Mesenchymal stem cell (in vitro differentiated cells and primary cell): ENCODE measurements around the gene INVS. TPM values are rescaled to one million over a fixed set of nuclear protein-coding genes. Genes with fewer than 3 reads are reported as not detected.

Source experiments
- DNase-seq: peaks from one replicate; pipeline ENCODE4 v3.0.0-alpha.2; 2013
- H2AFZ ChIP-seq: one replicate; pipeline ENCODE4 v1.6.1; 2013; ENCODE audit warnings: low read depth, mild to moderate bottlenecking, control low read depth, inconsistent platforms, low read length, moderate library complexity
- H2AK5ac ChIP-seq: 2 replicates; pipeline ENCODE4 v1.6.1; 2013; ENCODE audit warnings: low read length, moderate library complexity, mild to moderate bottlenecking, inconsistent platforms; ENCODE audit not compliant: severe bottlenecking
- H2BK120ac ChIP-seq: one replicate; pipeline ENCODE4 v1.6.1; 2013; ENCODE audit warnings: low read depth, mild to moderate bottlenecking, inconsistent platforms, low read length, moderate library complexity
- H2BK12ac ChIP-seq, 2 experiments: one replicate each; pipeline ENCODE4 v1.6.1; 2013; ENCODE audit warnings: inconsistent platforms in 2 of 2, low read length in 2 of 2, mild to moderate bottlenecking in 2 of 2, moderate library complexity in 2 of 2, control low read depth in 1 of 2
- H2BK15ac ChIP-seq: one replicate; pipeline ENCODE4 v1.6.1; 2013; ENCODE audit warnings: mild to moderate bottlenecking, low read depth, inconsistent platforms; ENCODE audit not compliant: poor library complexity, severe bottlenecking
- H2BK5ac ChIP-seq: 2 replicates; pipeline ENCODE4 v1.6.1; 2013; ENCODE audit warnings: low read depth, mild to moderate bottlenecking, low read length, control low read depth, inconsistent platforms; ENCODE audit not compliant: poor library complexity, severe bottlenecking
- H3K14ac ChIP-seq, 2 experiments: one replicate each; pipeline ENCODE4 v1.6.1; 2013; ENCODE audit warnings: inconsistent platforms in 2 of 2, low read length in 2 of 2, control low read depth in 1 of 2, mild to moderate bottlenecking in 1 of 2, moderate library complexity in 1 of 2
- H3K18ac ChIP-seq, 2 experiments: one replicate each; pipeline ENCODE4 v1.6.1; 2013; ENCODE audit warnings: inconsistent platforms in 2 of 2, low read length in 2 of 2, control low read depth in 1 of 2, low read depth in 1 of 2, mild to moderate bottlenecking in 1 of 2
- H3K23ac ChIP-seq, 2 experiments: one replicate each; pipeline ENCODE4 v1.6.1; 2013; ENCODE audit warnings: inconsistent platforms in 2 of 2, low read length in 2 of 2, mild to moderate bottlenecking in 2 of 2, moderate library complexity in 2 of 2, control low read depth in 1 of 2
- H3K27ac ChIP-seq: 2 replicates; pipeline ENCODE4 v1.5.1; 2013; ENCODE audit warnings: mild to moderate bottlenecking, moderate library complexity, low read length, control low read depth, inconsistent platforms; ENCODE audit not compliant: poor library complexity, severe bottlenecking
- H3K27me3 ChIP-seq, 2 experiments: 2 replicates each; pipeline versions ENCODE4 v1.6.1 to v1.7.0; 2013; ENCODE audit warnings: low read length in 2 of 2, mild to moderate bottlenecking in 2 of 2, moderate library complexity in 2 of 2, control low read depth in 1 of 2, inconsistent platforms in 1 of 2; ENCODE audit not compliant: control insufficient read depth in 1 of 2, insufficient read depth in 1 of 2
- H3K36me3 ChIP-seq, 2 experiments: 2 replicates each; pipeline versions ENCODE4 v1.6.1 to v1.7.0; 2013; ENCODE audit warnings: low read length in 2 of 2, control low read depth in 1 of 2, inconsistent platforms in 1 of 2, low read depth in 1 of 2, mild to moderate bottlenecking in 1 of 2; ENCODE audit not compliant: insufficient read depth in 2 of 2, control insufficient read depth in 1 of 2
- H3K4ac ChIP-seq, 2 experiments: one replicate each; pipeline ENCODE4 v1.6.1; 2013; ENCODE audit warnings: inconsistent platforms in 2 of 2, low read length in 2 of 2, mild to moderate bottlenecking in 2 of 2, moderate library complexity in 2 of 2, control low read depth in 1 of 2, low read depth in 1 of 2
- H3K4me1 ChIP-seq: 2 replicates; pipeline ENCODE4 v1.6.1; 2013; ENCODE audit warnings: low read depth, low read length, control low read depth; ENCODE audit not compliant: control insufficient read depth, insufficient read depth
- H3K4me2 ChIP-seq: 2 replicates; pipeline ENCODE4 v1.6.1; 2013; ENCODE audit warnings: low read length, mild to moderate bottlenecking, inconsistent platforms; ENCODE audit not compliant: poor library complexity, severe bottlenecking
- H3K4me3 ChIP-seq, 2 experiments: 2 replicates each; pipeline versions ENCODE4 v1.5.1 to v1.7.0; 2013; ENCODE audit warnings: low read length in 2 of 2, mild to moderate bottlenecking in 2 of 2, control low read depth in 1 of 2, low read depth in 1 of 2; ENCODE audit not compliant: insufficient read depth in 1 of 2
- H3K79me1 ChIP-seq: replicated peaks from 2 replicates; pipeline ENCODE4 v1.6.1; 2013; ENCODE audit warnings: mild to moderate bottlenecking, control low read depth, low read length, inconsistent platforms; ENCODE audit not compliant: poor library complexity, severe bottlenecking
- H3K9ac ChIP-seq: 2 replicates; pipeline ENCODE4 v1.7.0; 2013; ENCODE audit warnings: mild to moderate bottlenecking, low read length, moderate library complexity
- H3K9me3 ChIP-seq: 2 replicates; pipeline ENCODE4 v1.7.0; 2013; ENCODE audit warnings: mild to moderate bottlenecking, low read length; ENCODE audit not compliant: control insufficient read depth
- H4K8ac ChIP-seq: one replicate; pipeline ENCODE4 v1.6.1; 2013; ENCODE audit warnings: inconsistent platforms, mild to moderate bottlenecking, low read length, moderate library complexity
- H4K91ac ChIP-seq: one replicate; pipeline ENCODE4 v1.6.1; 2013; ENCODE audit warnings: mild to moderate bottlenecking, low read length, inconsistent platforms
- WGBS: methylation state at CpG from one replicate; pipeline ENCODE4 v1.1.7; 2013; ENCODE audit warnings: mixed read lengths; 5-methylcytosine and 5-hydroxymethylcytosine counted together
- polyA plus RNA-seq, 2 experiments: library from polyadenylated mRNA; stranded (reverse); fragments of 200-250 nt; gene quantifications; one replicate each; pipeline ENCODE4 v1.2.3, GENCODE V29; 2013

INVS gene, protein sequence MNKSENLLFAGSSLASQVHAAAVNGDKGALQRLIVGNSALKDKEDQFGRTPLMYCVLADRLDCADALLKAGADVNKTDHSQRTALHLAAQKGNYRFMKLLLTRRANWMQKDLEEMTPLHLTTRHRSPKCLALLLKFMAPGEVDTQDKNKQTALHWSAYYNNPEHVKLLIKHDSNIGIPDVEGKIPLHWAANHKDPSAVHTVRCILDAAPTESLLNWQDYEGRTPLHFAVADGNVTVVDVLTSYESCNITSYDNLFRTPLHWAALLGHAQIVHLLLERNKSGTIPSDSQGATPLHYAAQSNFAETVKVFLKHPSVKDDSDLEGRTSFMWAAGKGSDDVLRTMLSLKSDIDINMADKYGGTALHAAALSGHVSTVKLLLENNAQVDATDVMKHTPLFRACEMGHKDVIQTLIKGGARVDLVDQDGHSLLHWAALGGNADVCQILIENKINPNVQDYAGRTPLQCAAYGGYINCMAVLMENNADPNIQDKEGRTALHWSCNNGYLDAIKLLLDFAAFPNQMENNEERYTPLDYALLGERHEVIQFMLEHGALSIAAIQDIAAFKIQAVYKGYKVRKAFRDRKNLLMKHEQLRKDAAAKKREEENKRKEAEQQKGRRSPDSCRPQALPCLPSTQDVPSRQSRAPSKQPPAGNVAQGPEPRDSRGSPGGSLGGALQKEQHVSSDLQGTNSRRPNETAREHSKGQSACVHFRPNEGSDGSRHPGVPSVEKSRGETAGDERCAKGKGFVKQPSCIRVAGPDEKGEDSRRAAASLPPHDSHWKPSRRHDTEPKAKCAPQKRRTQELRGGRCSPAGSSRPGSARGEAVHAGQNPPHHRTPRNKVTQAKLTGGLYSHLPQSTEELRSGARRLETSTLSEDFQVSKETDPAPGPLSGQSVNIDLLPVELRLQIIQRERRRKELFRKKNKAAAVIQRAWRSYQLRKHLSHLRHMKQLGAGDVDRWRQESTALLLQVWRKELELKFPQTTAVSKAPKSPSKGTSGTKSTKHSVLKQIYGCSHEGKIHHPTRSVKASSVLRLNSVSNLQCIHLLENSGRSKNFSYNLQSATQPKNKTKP
- polyA plus RNA-seq (2013, experiment 1 of 2), result 8.6 TPM
- 7.7 TPM for polyA plus RNA-seq (2013, experiment 2 of 2)

GRCh38 chr9:100098887-100099721 lies at the start of gene INVS, which contains the start of gene ERP44:
Gene INVS, plus strand, starts transcription at chr9:100099243. Its CDS starts 5,279 bp downstream, at chr9:100104522.
Gene ERP44, minus strand, starts transcription at chr9:100099000. Its CDS starts 160 bp downstream, at chr9:100098840.
- Histone ChIP-seq H3K14ac (peak within 1 kb of the TSS in 1 of 2 experiments; percentile 41), H3K79me1 (peaks cover 10% of the 10 kb centered on the region), H3K18ac (peak within 1 kb of the TSS; percentile 76 to 88), H3K4me1 (peaks cover 2% of the 10 kb centered on the region), H3K36me3 (peaks cover 0 to 13% of the 10 kb centered on the region in 2 experiments), H4K8ac (peak within 1 kb of the TSS; percentile 96), H3K9me3 (no peaks in the 10 kb centered on the region), H3K4me2 (peak within 1 kb of the TSS; percentile 88), H2AK5ac (no peak within 1 kb of the TSS), H2BK120ac (peak within 1 kb of the TSS; percentile 38), H2BK15ac (no peak within 1 kb of the TSS), H3K9ac (peak within 1 kb of the TSS; percentile 97), H2BK5ac (peak within 1 kb of the TSS; percentile 74), H2AFZ (peak within 1 kb of the TSS; percentile 62), H3K23ac (peak within 1 kb of the TSS in 1 of 2 experiments; percentile 70), H2BK12ac (peak within 1 kb of the TSS in 1 of 2 experiments; percentile 5), H3K27ac (peak within 1 kb of the TSS; percentile 77), H3K27me3 (no peaks in the 10 kb centered on the region), H3K4me3 (peak within 1 kb of the TSS; percentile 91 to 98), H4K91ac (peak within 1 kb of the TSS; percentile 74), H3K4ac (peak within 1 kb of the TSS; percentile 35 to 54)
- DNase-seq, result peak; percentile 100
- 1% methylated on average over 44 of the region's 54 CpGs for WGBS

- H2BK12ac ChIP-seq, result no peak overlapping the region
- no peak overlapping the region for H2BK5ac ChIP-seq
- no peak overlapping the region for H2BK15ac ChIP-seq
- no peak overlapping the region for H4K91ac ChIP-seq
- H3K79me1 ChIP-seq, result peaks cover 9% of the 10 kb centered on the region
- H3K18ac ChIP-seq, result no peak overlapping the region
- H3K9ac ChIP-seq, result no peak overlapping the region
- H3K4me3 ChIP-seq, result no peak overlapping the region
- H2AFZ ChIP-seq, result no peak overlapping the region
- H3K27ac ChIP-seq, result no peak overlapping the region
- no peak overlapping the region for H3K23ac ChIP-seq
- no peak overlapping the region for H2BK120ac ChIP-seq
- no peak for DNase-seq
- no peak overlapping the region for H2AK5ac ChIP-seq
- no peak overlapping the region for H3K4ac ChIP-seq
- peaks cover 2 to 39% of the 10 kb centered on the region in 2 experiments for H3K36me3 ChIP-seq
- WGBS, result no CpG with 5 or more reads among the region's 1 CpG
- no peaks in the 10 kb centered on the region for H3K27me3 ChIP-seq
- H3K4me2 ChIP-seq, result no peak overlapping the region
- no peak overlapping the region for H3K14ac ChIP-seq
- no peaks in the 10 kb centered on the region for H3K9me3 ChIP-seq
- no peaks in the 10 kb centered on the region for H3K4me1 ChIP-seq
- H4K8ac ChIP-seq, result no peak overlapping the region
These were observed 49.5 kb upstream of the INVS start for GRCh38 chr9:100049551-100049950.

DNA sequence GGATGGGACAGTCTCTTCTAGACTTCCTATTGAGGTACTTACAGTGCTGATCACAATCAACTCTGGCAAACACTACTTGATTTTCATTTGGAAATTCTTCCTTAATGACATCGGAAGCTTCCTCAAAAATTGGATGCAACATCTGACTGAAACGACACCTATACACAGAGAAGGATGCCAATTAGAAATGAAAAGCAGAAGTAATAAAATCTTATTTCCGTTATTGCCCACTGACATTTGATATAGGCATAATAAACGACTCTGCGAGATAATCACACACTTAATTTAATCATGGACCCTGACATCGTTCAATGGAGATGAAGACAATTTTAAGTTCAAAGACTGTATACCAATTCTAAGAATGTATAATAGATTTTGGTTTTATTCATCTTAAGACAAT lies 46.7 kb upstream of the INVS start:
- no peak overlapping the region for H3K23ac ChIP-seq
- DNase-seq, result no peak

More for the DNA sequence above, 46.7 kb upstream of the INVS start:
- no peak overlapping the region for H2BK5ac ChIP-seq
- H3K27ac ChIP-seq, result no peak overlapping the region
- H3K36me3 ChIP-seq, result peaks cover 2 to 52% of the 10 kb centered on the region in 2 experiments
- no peak overlapping the region for H2AFZ ChIP-seq
- no peak overlapping the region for H2AK5ac ChIP-seq
- H3K4me1 ChIP-seq, result no peaks in the 10 kb centered on the region
- H3K27me3 ChIP-seq, result no peaks in the 10 kb centered on the region
- no peak overlapping the region for H3K4me3 ChIP-seq
- no peaks in the 10 kb centered on the region for H3K9me3 ChIP-seq
- H3K4me2 ChIP-seq, result no peak overlapping the region
- peaks cover 8% of the 10 kb centered on the region for H3K79me1 ChIP-seq
- H3K18ac ChIP-seq, result no peak overlapping the region
- no peak overlapping the region for H3K14ac ChIP-seq
- no peak overlapping the region for H3K4ac ChIP-seq
- 93% methylated on average over 5 of the region's 6 CpGs for WGBS
- H2BK15ac ChIP-seq, result no peak overlapping the region
- no peak overlapping the region for H2BK120ac ChIP-seq
- no peak overlapping the region for H3K9ac ChIP-seq
- H2BK12ac ChIP-seq, result no peak overlapping the region
- H4K8ac ChIP-seq, result no peak overlapping the region
- H4K91ac ChIP-seq, result no peak overlapping the region
